HepG2 (cell line): Measurements from ENCODE around the gene SYTL2. TPM values are rescaled to one million over a fixed set of nuclear protein-coding genes. Genes with fewer than 3 reads are reported as not detected.

Experiments used
- ATAC-seq: fragments of 200-7000 bp; cut with Tn5 transposase; 3 replicates; pipeline ENCODE4 v1.9.1; 2020; ENCODE audit warnings: mild to moderate bottlenecking, moderate library complexity
- BruUV-seq: library from RNA; stranded (reverse); fragments of 400-500 nt; replicated peaks from 2 replicates; lab custom pipeline; 2021; lab: Mats Ljungman, UMichigan
- CTCF ChIA-PET: fragments of 300-600 bp; formaldehyde crosslinking; extraction: SDS; loops from one replicate; lab custom pipeline; 2021; ENCODE audit warnings: low total read pairs, inconsistent platforms, low intra/inter-chr PET ratio; lab: Yijun Ruan, JAX
- POLR2A ChIA-PET: fragments of 350-600 bp; sonication (Branson Sonifier 250); formaldehyde crosslinking; loops from one replicate; lab custom pipeline; 2020; ENCODE audit warnings: antibody characterized with exemption, inconsistent platforms; lab: Yijun Ruan, JAX
- DNase-seq: peaks from one replicate; pipeline ENCODE4 v3.0.0-alpha.2; 2015; ENCODE audit warnings: low spot score
- FAIRE-seq: peaks from 3 replicates; lab custom pipeline; 2011; peaks lifted over from hg19 to GRCh38; lab: Jason Lieb, UNC
- H2AFZ ChIP-seq: one replicate; pipeline ENCODE4 v1.6.1; 2011; ENCODE audit warnings: low read length, inconsistent platforms
- H3K27ac ChIP-seq: fragments of 300-600 bp; 3 replicates; pipeline ENCODE4 v1.8.0; 2011; ENCODE audit warnings: mixed run types, mild to moderate bottlenecking, mixed read lengths, low read length, inconsistent platforms; ENCODE audit not compliant: insufficient read depth; ENCODE audit errors: extremely low read length
- H3K27me3 ChIP-seq, 2 experiments: fragments of 200-600 bp in 1 of 2; 2 replicates in 1 of 2; 3 replicates in 1 of 2; pipeline versions ENCODE4 v1.6.0 to v1.8.0; 2011; ENCODE audit warnings: low read length in 2 of 2, mild to moderate bottlenecking in 2 of 2, moderate library complexity in 2 of 2, inconsistent platforms in 1 of 2; ENCODE audit not compliant: insufficient read depth in 2 of 2, control insufficient read depth in 1 of 2
- H3K36me3 ChIP-seq, 2 experiments: fragments of 200-600 bp in 1 of 2; replicated peaks in 1 of 2; 2 replicates in 1 of 2; 3 replicates in 1 of 2; pipeline versions ENCODE4 v1.5.1 to v1.8.0; 2011; ENCODE audit warnings: low read length in 2 of 2, inconsistent platforms in 1 of 2; ENCODE audit not compliant: insufficient read depth in 2 of 2, control insufficient read depth in 1 of 2
- H3K4me1 ChIP-seq: 2 replicates; pipeline ENCODE4 v1.5.1; 2012; ENCODE audit warnings: low read length, inconsistent platforms; ENCODE audit not compliant: insufficient read depth
- H3K4me2 ChIP-seq: 2 replicates; pipeline ENCODE4 v1.6.0; 2011; ENCODE audit warnings: low read depth, low read length, inconsistent platforms
- H3K4me3 ChIP-seq, 3 experiments: fragments of 200-600 bp in 1 of 3; sonication (generic), shearing (Covaris generic) in 1 of 3; replicated peaks in 1 of 3; 2 replicates each; pipeline ENCODE4 v1.5.1; 2011 to 2016; ENCODE audit warnings: low read length in 3 of 3, inconsistent platforms in 2 of 3, low read depth in 2 of 3, mild to moderate bottlenecking in 2 of 3, control low read depth in 1 of 3, mixed read lengths in 1 of 3; ENCODE audit not compliant: insufficient read depth in 1 of 3
- H3K79me2 ChIP-seq: one replicate; pipeline ENCODE4 v1.6.1; 2011; ENCODE audit warnings: low read length, inconsistent platforms; ENCODE audit not compliant: insufficient read depth
- H3K9ac ChIP-seq: 2 replicates; pipeline ENCODE4 v1.6.0; 2011; ENCODE audit warnings: mild to moderate bottlenecking, low read depth, low read length, inconsistent platforms; ENCODE audit not compliant: insufficient read depth
- H3K9me3 ChIP-seq: 2 replicates; pipeline ENCODE4 v1.5.1; 2012; ENCODE audit warnings: mild to moderate bottlenecking, low read length
- H4K20me1 ChIP-seq: 2 replicates; pipeline ENCODE4 v1.6.0; 2011; ENCODE audit warnings: inconsistent platforms, mild to moderate bottlenecking, low read length, moderate library complexity; ENCODE audit not compliant: insufficient read depth
- ARNTL ChIP-seq: sonication (generic); formaldehyde crosslinking; IDR thresholded peaks from 2 replicates; pipeline ENCODE4 v1.4.0; 2020; ENCODE audit warnings: mild to moderate bottlenecking, missing genetic modification reagents
- MIXL1 ChIP-seq: IDR thresholded peaks from 2 replicates; pipeline ENCODE4 v1.6.1; 2016
- MTF2 ChIP-seq: sonication (generic); formaldehyde crosslinking; IDR thresholded peaks from 2 replicates; pipeline ENCODE4 v1.5.0; 2020; ENCODE audit warnings: missing genetic modification reagents, borderline replicate concordance
- NCOA2 ChIP-seq: sonication (generic); formaldehyde crosslinking; IDR thresholded peaks from 2 replicates; pipeline ENCODE4 v1.8.0; 2022; ENCODE audit warnings: inconsistent platforms
- SALL2 ChIP-seq: sonication (generic); formaldehyde crosslinking; IDR thresholded peaks from 2 replicates; pipeline ENCODE4 v1.8.1; 2023; ENCODE audit warnings: mild to moderate bottlenecking, missing genetic modification reagents, inconsistent platforms
- SKI ChIP-seq: fragments of 450-650 bp; IDR thresholded peaks from one replicate; pipeline ENCODE4 v1.6.1; 2018; ENCODE audit warnings: mild to moderate bottlenecking; ENCODE audit not compliant: partially characterized antibody
- TCF7 ChIP-seq: sonication (generic); IDR thresholded peaks from 2 replicates; pipeline ENCODE4 v1.6.1; 2016; ENCODE audit warnings: antibody characterized with exemption, low read depth
- ZNF607 ChIP-seq: sonication (generic); formaldehyde crosslinking; IDR thresholded peaks from 2 replicates; pipeline ENCODE4 v1.5.1; 2020; ENCODE audit warnings: missing genetic modification reagents, mild to moderate bottlenecking, borderline replicate concordance
- WGBS: methylation state at CpG from one replicate; pipeline ENCODE4 v1.1.6; 2017; ENCODE audit warnings: low lambda C conversion rate; 5-methylcytosine and 5-hydroxymethylcytosine counted together
- in situ Hi-C: cut with HindIII; loops from 2 replicates; pipeline ENCODE4 v1.10.0; 2017; ENCODE audit warnings: low pct_unique_long_range_greater_than_20kb; ENCODE audit not compliant: extremely low pct_ligation_motif_present
- intact Hi-C: fragments of 100-400 bp; cut with micrococcal nuclease; formaldehyde crosslinking; loops from one replicate; pipeline ENCODE4 v1.10.0; 2022; ENCODE audit not compliant: unreplicated experiment
- polyA plus RNA-seq, 8 experiments: library from polyadenylated mRNA; depleted of rRNA in 3 of 8; stranded (reverse) in 7 of 8; unstranded in 1 of 8; fragments of >200 nt; fragmentation: Illumina TruSeq in 4 of 8; extraction: Trizol in 4 of 8; gene quantifications; 2 replicates each; pipeline versions ENCODE4 v1.2.1 to v1.2.3, GENCODE V29; 2011 to 2016; ENCODE audit warnings: low read depth in 4 of 8, missing spikeins in 1 of 8, mixed read lengths in 1 of 8; ENCODE audit not compliant: insufficient read depth in 1 of 8
- total RNA-seq, 5 experiments: library from RNA; depleted of rRNA; stranded (reverse); fragments of >200 nt; fragmentation: Illumina TruSeq; extraction: Trizol; gene quantifications; 2 replicates each; pipeline ENCODE4 v1.2.3, GENCODE V29; 2016; ENCODE audit warnings: low read depth in 1 of 5
- TF ChIP-seq, protein P1 (sequence below): sonication (generic); formaldehyde crosslinking; IDR thresholded peaks from 2 replicates; pipeline ENCODE4 v1.4.0; 2020; ENCODE audit warnings: mild to moderate bottlenecking, missing genetic modification reagents, borderline replicate concordance
- TF ChIP-seq, protein P2 (sequence below): sonication (generic); formaldehyde crosslinking; conservative IDR thresholded peaks from 2 replicates; pipeline ENCODE4 v1.4.0; 2020; ENCODE audit warnings: missing genetic modification reagents
- TF ChIP-seq, protein P3 (sequence below): IDR thresholded peaks from 2 replicates; pipeline ENCODE4 v1.6.1; 2012; ENCODE audit warnings: low read depth, low read length, improper control_type of control experiment
- TF ChIP-seq, protein P4 (sequence below): sonication (generic); formaldehyde crosslinking; IDR thresholded peaks from 2 replicates; pipeline ENCODE4 v1.9.0; 2022; ENCODE audit warnings: low read depth, missing genetic modification reagents
- TF ChIP-seq, protein P5 (sequence below): IDR thresholded peaks from 2 replicates; pipeline ENCODE4 v1.6.1; 2016; ENCODE audit warnings: missing genetic modification reagents, missing compliant biosample characterization

Gene SYTL2
- total and polyA plus RNA-seq, 2 of the 13 experiments (the other 11 are each of a cell fraction or from before 2014, with no cell fraction given) = 0.77 to 0.90 TPM

DNA sequence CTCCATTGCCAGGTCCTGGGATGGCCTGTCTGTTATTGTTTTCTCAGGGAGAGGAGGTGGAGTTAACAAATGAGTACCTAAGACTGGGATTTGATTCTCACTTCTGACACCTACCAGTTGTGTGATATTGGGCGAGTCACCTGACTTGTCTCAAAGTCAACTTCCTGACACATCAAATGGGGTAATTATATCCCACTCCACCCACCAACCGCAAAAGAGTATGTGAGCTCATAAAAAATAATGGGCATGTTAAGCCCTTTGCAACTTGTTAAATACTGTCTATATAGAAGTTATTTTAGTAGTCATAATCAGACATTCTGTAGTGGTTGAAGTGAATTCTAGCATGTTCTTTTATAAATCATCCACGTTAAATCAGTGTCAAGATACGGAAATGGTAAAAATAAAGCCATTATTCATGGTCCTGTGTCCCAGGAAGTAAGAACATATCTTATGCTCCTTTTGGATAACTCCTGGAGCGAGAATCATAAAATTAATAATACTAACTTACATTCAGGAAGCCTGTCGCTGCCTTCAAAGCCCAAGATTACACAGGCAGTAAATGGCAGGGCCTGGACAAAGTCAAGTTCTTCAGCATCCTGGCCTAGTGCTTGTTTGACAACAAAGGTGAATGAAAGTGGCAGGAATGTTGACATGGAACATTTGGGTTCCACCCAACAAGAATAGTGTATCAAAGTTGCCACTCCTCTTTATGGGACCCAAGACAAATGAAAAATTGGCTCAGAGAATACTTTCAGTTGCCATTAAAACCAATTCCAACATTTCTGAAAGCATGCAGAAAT lies 54.3 kb downstream of the SYTL2 start:
- no peaks in the 10 kb centered on the region for H3K27me3 ChIP-seq
- CTCF ChIA-PET = no interaction called here
- no peak overlapping the region for H3K4me2 ChIP-seq
- no peak overlapping the region for H3K9ac ChIP-seq
- no TSS peak for BruUV-seq
- no peaks in the 10 kb centered on the region for H3K9me3 ChIP-seq
- no peak overlapping the region for H2AFZ ChIP-seq
- POLR2A ChIA-PET = no interaction called here
- FAIRE-seq (no peak), ATAC-seq (no peak), DNase-seq (no peak)
- H4K20me1 ChIP-seq = no peaks in the 10 kb centered on the region
- no peak overlapping the region for H3K27ac ChIP-seq
- intact Hi-C loops (no loop called here), in situ Hi-C loops (no loop called here)
- no peak overlapping the region for H3K4me3 ChIP-seq
- no peaks in the 10 kb centered on the region for H3K79me2 ChIP-seq
- no peaks in the 10 kb centered on the region for H3K4me1 ChIP-seq
- WGBS = 30% methylated on average over 6 of the region's 6 CpGs
- no peaks in the 10 kb centered on the region for H3K36me3 ChIP-seq
- TF ChIP-seq, protein P1, sequence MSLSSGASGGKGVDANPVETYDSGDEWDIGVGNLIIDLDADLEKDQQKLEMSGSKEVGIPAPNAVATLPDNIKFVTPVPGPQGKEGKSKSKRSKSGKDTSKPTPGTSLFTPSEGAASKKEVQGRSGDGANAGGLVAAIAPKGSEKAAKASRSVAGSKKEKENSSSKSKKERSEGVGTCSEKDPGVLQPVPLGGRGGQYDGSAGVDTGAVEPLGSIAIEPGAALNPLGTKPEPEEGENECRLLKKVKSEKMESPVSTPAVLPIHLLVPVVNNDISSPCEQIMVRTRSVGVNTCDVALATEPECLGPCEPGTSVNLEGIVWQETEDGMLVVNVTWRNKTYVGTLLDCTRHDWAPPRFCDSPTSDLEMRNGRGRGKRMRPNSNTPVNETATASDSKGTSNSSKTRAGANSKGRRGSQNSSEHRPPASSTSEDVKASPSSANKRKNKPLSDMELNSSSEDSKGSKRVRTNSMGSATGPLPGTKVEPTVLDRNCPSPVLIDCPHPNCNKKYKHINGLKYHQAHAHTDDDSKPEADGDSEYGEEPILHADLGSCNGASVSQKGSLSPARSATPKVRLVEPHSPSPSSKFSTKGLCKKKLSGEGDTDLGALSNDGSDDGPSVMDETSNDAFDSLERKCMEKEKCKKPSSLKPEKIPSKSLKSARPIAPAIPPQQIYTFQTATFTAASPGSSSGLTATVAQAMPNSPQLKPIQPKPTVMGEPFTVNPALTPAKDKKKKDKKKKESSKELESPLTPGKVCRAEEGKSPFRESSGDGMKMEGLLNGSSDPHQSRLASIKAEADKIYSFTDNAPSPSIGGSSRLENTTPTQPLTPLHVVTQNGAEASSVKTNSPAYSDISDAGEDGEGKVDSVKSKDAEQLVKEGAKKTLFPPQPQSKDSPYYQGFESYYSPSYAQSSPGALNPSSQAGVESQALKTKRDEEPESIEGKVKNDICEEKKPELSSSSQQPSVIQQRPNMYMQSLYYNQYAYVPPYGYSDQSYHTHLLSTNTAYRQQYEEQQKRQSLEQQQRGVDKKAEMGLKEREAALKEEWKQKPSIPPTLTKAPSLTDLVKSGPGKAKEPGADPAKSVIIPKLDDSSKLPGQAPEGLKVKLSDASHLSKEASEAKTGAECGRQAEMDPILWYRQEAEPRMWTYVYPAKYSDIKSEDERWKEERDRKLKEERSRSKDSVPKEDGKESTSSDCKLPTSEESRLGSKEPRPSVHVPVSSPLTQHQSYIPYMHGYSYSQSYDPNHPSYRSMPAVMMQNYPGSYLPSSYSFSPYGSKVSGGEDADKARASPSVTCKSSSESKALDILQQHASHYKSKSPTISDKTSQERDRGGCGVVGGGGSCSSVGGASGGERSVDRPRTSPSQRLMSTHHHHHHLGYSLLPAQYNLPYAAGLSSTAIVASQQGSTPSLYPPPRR (CRISPR knock-in tag) = no peak
- TF ChIP-seq NCOA2 (CRISPR knock-in tag) = no peak
- TF ChIP-seq SKI = no peak
- TF ChIP-seq TCF7 = no peak
- no peak for TF ChIP-seq ZNF607 (CRISPR knock-in tag)
- TF ChIP-seq, protein P2, sequence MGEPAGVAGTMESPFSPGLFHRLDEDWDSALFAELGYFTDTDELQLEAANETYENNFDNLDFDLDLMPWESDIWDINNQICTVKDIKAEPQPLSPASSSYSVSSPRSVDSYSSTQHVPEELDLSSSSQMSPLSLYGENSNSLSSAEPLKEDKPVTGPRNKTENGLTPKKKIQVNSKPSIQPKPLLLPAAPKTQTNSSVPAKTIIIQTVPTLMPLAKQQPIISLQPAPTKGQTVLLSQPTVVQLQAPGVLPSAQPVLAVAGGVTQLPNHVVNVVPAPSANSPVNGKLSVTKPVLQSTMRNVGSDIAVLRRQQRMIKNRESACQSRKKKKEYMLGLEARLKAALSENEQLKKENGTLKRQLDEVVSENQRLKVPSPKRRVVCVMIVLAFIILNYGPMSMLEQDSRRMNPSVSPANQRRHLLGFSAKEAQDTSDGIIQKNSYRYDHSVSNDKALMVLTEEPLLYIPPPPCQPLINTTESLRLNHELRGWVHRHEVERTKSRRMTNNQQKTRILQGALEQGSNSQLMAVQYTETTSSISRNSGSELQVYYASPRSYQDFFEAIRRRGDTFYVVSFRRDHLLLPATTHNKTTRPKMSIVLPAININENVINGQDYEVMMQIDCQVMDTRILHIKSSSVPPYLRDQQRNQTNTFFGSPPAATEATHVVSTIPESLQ (CRISPR knock-in tag) = no peak
- TF ChIP-seq ARNTL = no peak
- TF ChIP-seq MTF2 (CRISPR knock-in tag) = no peak
- TF ChIP-seq, protein P3, sequence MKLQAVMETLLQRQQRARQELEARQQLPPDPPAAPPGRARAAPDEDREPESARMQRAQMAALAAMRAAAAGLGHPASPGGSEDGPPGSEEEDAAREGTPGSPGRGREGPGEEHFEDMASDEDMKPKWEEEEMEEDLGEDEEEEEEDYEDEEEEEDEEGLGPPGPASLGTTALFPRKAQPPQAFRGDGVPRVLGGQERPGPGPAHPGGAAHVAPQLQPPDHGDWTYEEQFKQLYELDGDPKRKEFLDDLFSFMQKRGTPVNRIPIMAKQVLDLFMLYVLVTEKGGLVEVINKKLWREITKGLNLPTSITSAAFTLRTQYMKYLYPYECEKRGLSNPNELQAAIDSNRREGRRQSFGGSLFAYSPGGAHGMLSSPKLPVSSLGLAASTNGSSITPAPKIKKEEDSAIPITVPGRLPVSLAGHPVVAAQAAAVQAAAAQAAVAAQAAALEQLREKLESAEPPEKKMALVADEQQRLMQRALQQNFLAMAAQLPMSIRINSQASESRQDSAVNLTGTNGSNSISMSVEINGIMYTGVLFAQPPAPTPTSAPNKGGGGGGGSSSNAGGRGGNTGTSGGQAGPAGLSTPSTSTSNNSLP = no peak
- TF ChIP-seq, protein P4, sequence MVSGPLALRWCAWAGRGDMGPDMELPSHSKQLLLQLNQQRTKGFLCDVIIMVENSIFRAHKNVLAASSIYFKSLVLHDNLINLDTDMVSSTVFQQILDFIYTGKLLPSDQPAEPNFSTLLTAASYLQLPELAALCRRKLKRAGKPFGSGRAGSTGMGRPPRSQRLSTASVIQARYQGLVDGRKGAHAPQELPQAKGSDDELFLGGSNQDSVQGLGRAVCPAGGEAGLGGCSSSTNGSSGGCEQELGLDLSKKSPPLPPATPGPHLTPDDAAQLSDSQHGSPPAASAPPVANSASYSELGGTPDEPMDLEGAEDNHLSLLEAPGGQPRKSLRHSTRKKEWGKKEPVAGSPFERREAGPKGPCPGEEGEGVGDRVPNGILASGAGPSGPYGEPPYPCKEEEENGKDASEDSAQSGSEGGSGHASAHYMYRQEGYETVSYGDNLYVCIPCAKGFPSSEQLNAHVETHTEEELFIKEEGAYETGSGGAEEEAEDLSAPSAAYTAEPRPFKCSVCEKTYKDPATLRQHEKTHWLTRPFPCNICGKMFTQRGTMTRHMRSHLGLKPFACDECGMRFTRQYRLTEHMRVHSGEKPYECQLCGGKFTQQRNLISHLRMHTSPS (CRISPR knock-in tag) = no peak
- no peak for TF ChIP-seq SALL2 (CRISPR knock-in tag)
- no peak for TF ChIP-seq MIXL1 (CRISPR knock-in tag)
- TF ChIP-seq, protein P5, sequence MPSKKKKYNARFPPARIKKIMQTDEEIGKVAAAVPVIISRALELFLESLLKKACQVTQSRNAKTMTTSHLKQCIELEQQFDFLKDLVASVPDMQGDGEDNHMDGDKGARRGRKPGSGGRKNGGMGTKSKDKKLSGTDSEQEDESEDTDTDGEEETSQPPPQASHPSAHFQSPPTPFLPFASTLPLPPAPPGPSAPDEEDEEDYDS (CRISPR knock-in tag) = no peak
